Smooth muscle cell (in vitro differentiated cells): ENCODE data around the gene COL20A1. TPM values are rescaled to one million over a fixed set of nuclear protein-coding genes. Genes with fewer than 3 reads are reported as not detected.

Experiments
- DNase-seq: peaks from one replicate; lab custom pipeline; 2025; ENCODE audit not compliant: unreplicated experiment; lab: John Stamatoyannopoulos, UW
- H2AFZ ChIP-seq: fragments of 200-600 bp; sonication (generic); 2 replicates; pipeline ENCODE4 v1.6.0; 2016; ENCODE audit warnings: antibody characterized with exemption, low read depth, mild to moderate bottlenecking
- H3F3A ChIP-seq: fragments of 200-600 bp; sonication (generic); 2 replicates; pipeline ENCODE4 v1.6.0; 2017; ENCODE audit warnings: antibody characterized with exemption, low read depth
- H3K27ac ChIP-seq: fragments of 200-600 bp; sonication (generic); 2 replicates; pipeline ENCODE4 v1.5.1; 2016; ENCODE audit warnings: low read depth, mild to moderate bottlenecking
- H3K27me3 ChIP-seq: fragments of 200-600 bp; sonication (generic); 2 replicates; pipeline ENCODE4 v1.6.1; 2016; ENCODE audit warnings: low read depth, mild to moderate bottlenecking
- H3K36me3 ChIP-seq: fragments of 200-600 bp; sonication (generic); 2 replicates; pipeline ENCODE4 v1.5.1; 2016; ENCODE audit warnings: low read depth
- H3K4me1 ChIP-seq: fragments of 200-600 bp; sonication (generic); 2 replicates; pipeline ENCODE4 v1.5.1; 2016; ENCODE audit warnings: low read depth
- H3K4me2 ChIP-seq: fragments of 200-600 bp; sonication (generic); 2 replicates; pipeline ENCODE4 v1.6.0; 2016; ENCODE audit warnings: mild to moderate bottlenecking
- H3K4me3 ChIP-seq: fragments of 200-600 bp; sonication (generic); 2 replicates; pipeline ENCODE4 v1.5.1; 2016; ENCODE audit warnings: mild to moderate bottlenecking
- H3K79me2 ChIP-seq: fragments of 200-600 bp; sonication (generic); 2 replicates; pipeline ENCODE4 v1.6.0; 2016; ENCODE audit warnings: low read depth, mild to moderate bottlenecking
- H3K9ac ChIP-seq: fragments of 200-600 bp; sonication (generic); 2 replicates; pipeline ENCODE4 v1.6.0; 2016; ENCODE audit warnings: low read depth
- H3K9me3 ChIP-seq: fragments of 200-600 bp; sonication (generic); replicated peaks from 2 replicates; pipeline ENCODE4 v1.5.1; 2016; ENCODE audit warnings: low read depth
- H4K20me1 ChIP-seq: fragments of 200-600 bp; sonication (generic); 2 replicates; pipeline ENCODE4 v1.6.0; 2016; ENCODE audit warnings: low read depth
- CTCF ChIP-seq: fragments of 200-600 bp; sonication (generic); IDR thresholded peaks from 2 replicates; pipeline ENCODE4 v1.5.1; 2017; ENCODE audit warnings: borderline replicate concordance, mild to moderate bottlenecking, antibody characterized with exemption; ENCODE audit not compliant: insufficient read depth, poor library complexity, severe bottlenecking
- WGBS: methylation state at CpG from one replicate; pipeline ENCODE4 v1.1.7; 2016; ENCODE audit warnings: low lambda C conversion rate; 5-methylcytosine and 5-hydroxymethylcytosine counted together
- polyA plus RNA-seq: library from polyadenylated mRNA; unstranded; fragments of >200 nt; fragmentation: Nextera tagmentation; extraction: Ambion mirVana; gene quantifications from 2 replicates; pipeline ENCODE4 v1.2.1, GENCODE V29; 2016
- total RNA-seq: library from RNA; depleted of rRNA; stranded (reverse); fragments of >200 nt; gene quantifications from 2 replicates; pipeline ENCODE4 v1.2.3, GENCODE V29; 2014

Gene COL20A1
- total and polyA plus RNA-seq, 2 experiments from 2014 or later = 0.23 to 0.36 TPM

- Histone ChIP-seq H3K36me3 (peaks cover 3% of the 10 kb centered on the region), H3K4me3 (no peak overlapping the region), H2AFZ (no peak overlapping the region), H3F3A (peaks cover 5% of the 10 kb centered on the region), H3K27ac (no peak overlapping the region), H3K4me1 (peaks cover 14% of the 10 kb centered on the region), H3K9ac (no peak overlapping the region), H3K27me3 (no peaks in the 10 kb centered on the region), H3K9me3 (no peaks in the 10 kb centered on the region), H3K4me2 (no peak overlapping the region), H4K20me1 (peaks cover 96% of the 10 kb centered on the region), H3K79me2 (peaks cover 64% of the 10 kb centered on the region)
- 97% methylated on average over 30 of the region's 30 CpGs for WGBS
- TF ChIP-seq CTCF = no peak
- DNase-seq = no peak
Measured at GRCh38 chr20:63277466-63278272, 15.3 kb upstream of the COL20A1 start.

- no peak for TF ChIP-seq CTCF
- Histone ChIP-seq H3F3A (no peaks in the 10 kb centered on the region), H4K20me1 (peaks cover 99% of the 10 kb centered on the region), H3K36me3 (peaks cover 3% of the 10 kb centered on the region), H3K4me2 (no peak overlapping the region), H3K9ac (no peak overlapping the region), H3K27ac (no peak overlapping the region), H3K79me2 (peaks cover 54% of the 10 kb centered on the region), H3K27me3 (no peaks in the 10 kb centered on the region), H3K9me3 (no peaks in the 10 kb centered on the region), H2AFZ (no peak overlapping the region), H3K4me1 (peaks cover 8% of the 10 kb centered on the region), H3K4me3 (no peak overlapping the region)
- DNase-seq = no peak
- 96% methylated on average over 16 of the region's 17 CpGs for WGBS
Measured at GRCh38 chr20:63278661-63279060, 14.3 kb upstream of the COL20A1 start.

GRCh38 chr20:63279931-63280330, 13.1 kb upstream of the COL20A1 start:
- Histone ChIP-seq H3K36me3 (peaks cover 3% of the 10 kb centered on the region), H3F3A (no peaks in the 10 kb centered on the region), H3K4me1 (no peaks in the 10 kb centered on the region), H2AFZ (no peak overlapping the region), H3K27me3 (no peaks in the 10 kb centered on the region), H3K79me2 (peaks cover 41% of the 10 kb centered on the region), H4K20me1 (peaks cover 99% of the 10 kb centered on the region), H3K9me3 (no peaks in the 10 kb centered on the region), H3K9ac (no peak overlapping the region), H3K4me3 (no peak overlapping the region), H3K27ac (no peak overlapping the region), H3K4me2 (no peak overlapping the region)
- 96% methylated on average over 15 of the region's 15 CpGs for WGBS
- DNase-seq = no peak
- TF ChIP-seq CTCF = no peak

DNA sequence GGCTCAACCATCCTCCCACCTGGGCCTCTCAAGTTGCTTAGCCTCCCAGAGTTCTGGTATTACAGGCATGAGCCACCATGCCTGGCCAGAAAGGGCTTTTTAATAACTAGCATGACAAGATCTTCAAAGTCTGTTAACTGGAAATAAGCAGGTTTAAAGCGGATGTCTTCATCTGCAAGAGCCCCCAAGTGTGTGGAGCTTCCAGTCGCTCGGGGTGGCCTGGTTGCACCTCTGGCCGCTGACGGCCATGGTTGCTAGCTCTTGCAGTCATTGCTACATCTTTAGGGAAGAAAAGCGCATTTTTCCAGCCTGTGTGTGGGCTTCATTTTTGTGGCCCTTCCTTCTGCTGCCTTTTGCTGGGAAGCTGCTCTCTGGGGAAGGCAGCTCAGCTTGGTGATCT, 12.6 kb upstream of the COL20A1 start:
- no peaks in the 10 kb centered on the region for H3K9me3 ChIP-seq
- WGBS = 96% methylated on average over 6 of the region's 6 CpGs
- no peaks in the 10 kb centered on the region for H3K4me1 ChIP-seq
- no peak overlapping the region for H3K27ac ChIP-seq
- H3K36me3 ChIP-seq = peaks cover 7% of the 10 kb centered on the region
- H4K20me1 ChIP-seq = peaks cover 99% of the 10 kb centered on the region
- no peak overlapping the region for H3K9ac ChIP-seq
- no peak overlapping the region for H3K4me2 ChIP-seq
- H3F3A ChIP-seq = no peaks in the 10 kb centered on the region
- no peak overlapping the region for H2AFZ ChIP-seq
- H3K4me3 ChIP-seq = no peak overlapping the region
- no peaks in the 10 kb centered on the region for H3K27me3 ChIP-seq
- DNase-seq = no peak
- no peak for TF ChIP-seq CTCF
- peaks cover 37% of the 10 kb centered on the region for H3K79me2 ChIP-seq
